ENCODE results near the gene ITPK1. TPM values are rescaled to one million over a fixed set of nuclear protein-coding genes. Genes with fewer than 3 reads are reported as not detected.
"Not testable (repeated sequence)": the region's sequence is repeated elsewhere in the genome, so short reads cannot be mapped to it uniquely, and the experiment has no call there.

ITPK1 gene
- 80.3 and 92.0 TPM in 2 replicates for total RNA-seq (2014; rRNA removed; shearing (Covaris generic))

DNA sequence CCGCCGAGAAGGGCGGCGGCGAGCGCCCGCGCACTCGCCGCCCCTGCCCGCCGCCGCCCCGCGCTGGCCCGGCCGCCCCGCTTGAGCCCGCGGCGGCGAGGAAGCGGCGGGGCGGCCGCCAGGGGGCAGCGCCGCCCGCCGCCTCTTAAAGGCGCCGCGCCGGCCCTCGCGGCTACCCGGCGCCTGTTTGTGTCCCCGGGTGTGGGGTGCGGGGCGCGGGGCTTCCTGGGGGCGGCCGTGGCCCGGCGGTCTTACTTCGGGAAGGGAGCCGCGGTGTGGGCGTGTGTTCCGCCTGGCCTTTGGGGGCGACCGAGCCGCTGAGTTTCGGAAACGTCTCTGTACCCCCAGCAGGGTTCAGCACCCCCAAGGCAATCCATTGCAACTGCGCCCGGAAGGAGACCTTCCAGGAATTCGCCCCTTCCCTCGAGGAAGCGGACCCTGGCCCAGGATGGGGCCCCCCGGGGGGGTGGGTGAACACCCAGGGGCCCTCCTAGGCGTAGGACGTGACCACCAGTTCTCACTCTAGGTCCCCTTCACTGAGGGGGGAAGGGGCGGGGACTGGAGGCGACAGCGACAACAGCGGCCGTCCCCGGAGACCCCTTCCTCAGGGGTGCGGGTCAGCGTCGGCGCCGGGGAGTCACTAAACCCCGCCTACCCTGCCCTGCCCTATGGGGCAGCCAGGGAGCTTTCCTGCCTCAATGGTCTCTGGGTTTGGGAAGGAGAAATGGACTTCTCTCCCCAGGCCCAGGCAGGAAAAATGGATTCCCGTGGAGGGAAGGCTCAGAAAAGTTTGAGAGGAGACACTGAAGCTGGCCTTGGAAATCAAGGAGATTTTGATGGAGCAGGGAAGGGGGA lies at the start of gene ITPK1:
TSS of gene ITPK1 (minus strand) at position 105 of the 855 bp plus-strand sequence. CDS start 762 bp downstream, outside the sequence.
- DNase-seq (ENCODE audit: low spot score), result peak; percentile 36

DNA sequence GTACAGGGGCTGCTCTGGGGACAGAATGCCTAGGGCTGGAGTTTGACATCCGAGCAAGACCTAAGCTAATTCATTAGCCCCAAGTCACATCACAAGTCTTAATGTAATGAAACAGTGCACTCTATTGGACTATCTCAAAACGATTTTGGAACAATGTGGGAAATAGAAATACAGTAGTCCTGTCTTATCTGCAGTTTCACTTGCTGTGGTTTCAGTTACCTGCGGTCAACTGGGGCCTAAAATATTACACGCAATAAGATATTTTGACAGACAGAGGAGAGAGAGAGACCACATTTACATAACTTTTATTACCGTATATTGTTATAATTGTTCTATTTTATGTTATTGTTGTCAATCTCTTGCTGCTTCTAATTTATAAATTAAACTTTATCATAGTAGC lies 47.8 kb upstream of the ITPK1 start:
- DNase-seq (ENCODE audit: low spot score), result peak; percentile 4

DNA sequence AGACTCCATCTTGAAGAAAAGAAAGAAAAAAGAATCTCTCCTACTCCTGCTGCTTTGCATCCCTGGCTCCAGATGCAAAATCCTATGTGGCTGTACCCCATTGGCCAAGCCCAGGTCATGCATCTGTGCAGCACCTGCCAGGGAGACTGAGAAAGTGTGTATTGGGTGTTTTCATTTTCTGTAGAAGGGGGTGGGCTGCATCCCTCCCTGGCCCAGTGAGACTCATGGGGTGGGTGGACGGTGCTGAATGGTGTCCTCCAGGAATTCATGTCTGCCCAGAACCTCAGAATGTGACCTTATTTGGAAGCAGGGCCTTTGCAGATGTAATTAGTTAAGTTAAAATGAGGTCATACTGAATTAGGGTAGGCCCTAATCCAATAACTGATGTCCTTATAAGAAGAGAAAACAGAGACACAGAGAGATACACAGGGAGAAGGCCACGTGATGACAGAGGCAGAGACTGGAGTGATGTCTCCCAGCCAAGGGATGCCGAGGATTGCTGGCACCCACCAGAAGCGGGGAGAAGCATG lies 45.8 kb upstream of the ITPK1 start:
- no peak for DNase-seq (ENCODE audit: low spot score)

DNA sequence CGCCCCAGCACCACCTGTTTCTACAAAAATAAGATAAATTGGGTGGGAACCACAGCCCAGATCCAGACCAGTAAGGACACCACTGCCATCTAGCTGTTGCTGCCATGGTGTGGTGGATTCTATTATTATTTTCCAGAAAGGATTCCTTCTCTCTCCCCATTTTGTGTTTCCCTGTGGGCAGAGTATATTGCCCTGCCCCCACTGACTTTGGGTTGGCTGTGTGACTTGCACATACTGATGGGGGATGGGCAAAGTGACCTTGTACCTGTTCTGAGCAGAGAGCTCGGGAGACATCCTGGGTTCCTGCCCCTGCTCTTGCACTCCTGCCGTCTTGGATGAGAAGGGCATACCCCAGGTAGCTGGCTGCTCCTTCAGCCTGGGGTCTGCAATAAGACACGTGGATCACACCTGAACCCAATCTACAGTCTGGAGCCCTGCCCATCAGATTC lies 44.7 kb upstream of the ITPK1 start:
- peak; percentile 3 for DNase-seq (ENCODE audit: low spot score)

DNA sequence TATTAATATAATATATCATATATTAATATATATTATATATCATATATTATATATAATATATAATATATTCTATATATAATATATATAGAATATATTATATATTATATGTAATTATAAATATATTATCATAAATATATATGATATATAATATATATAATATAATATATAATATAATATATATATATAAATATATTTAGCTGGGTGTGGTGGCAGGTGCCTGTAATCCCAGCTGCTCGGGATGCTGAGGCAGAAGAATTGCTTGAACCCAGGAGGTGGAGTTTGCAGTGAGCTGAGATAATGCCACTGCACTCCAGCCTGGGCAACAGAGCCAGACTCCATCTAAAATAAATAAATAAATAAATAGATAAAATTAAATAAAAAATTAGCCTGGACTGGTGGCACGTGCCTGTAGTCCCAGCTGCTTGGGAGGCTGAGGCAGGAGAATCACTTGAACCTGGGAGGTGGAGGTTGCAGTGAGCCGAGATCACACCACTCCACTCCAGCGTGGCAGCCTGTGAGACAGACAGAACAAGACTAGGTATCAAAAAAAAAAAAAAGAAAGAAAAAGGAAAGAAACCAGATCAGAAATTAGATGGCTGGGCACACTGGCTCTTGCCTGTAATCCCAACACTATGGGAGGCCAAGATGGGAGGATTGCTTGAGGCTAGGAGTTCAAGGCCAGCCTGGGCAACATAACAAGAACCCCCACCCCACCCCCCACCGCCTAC lies 44.1 kb upstream of the ITPK1 start:
- DNase-seq (ENCODE audit: low spot score), result not testable (repeated sequence)

DNA sequence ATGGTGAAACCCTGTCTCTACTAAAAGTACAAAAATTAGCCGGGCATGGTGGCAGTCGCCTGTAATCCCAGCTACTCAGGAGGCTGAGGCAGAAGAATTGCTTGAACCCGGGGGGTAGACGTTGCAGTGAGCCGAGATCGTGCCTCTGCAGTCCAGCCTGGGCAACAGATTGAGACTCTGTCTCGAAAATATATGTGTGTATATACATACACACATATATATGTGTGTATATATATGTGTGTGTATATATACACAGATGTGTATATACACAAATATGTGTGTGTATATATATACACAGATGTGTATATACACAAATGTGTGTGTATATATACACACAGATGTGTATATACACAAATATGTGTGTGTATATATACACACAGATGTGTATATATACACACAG lies 42.6 kb upstream of the ITPK1 start:
- not testable (repeated sequence) for DNase-seq (ENCODE audit: low spot score)

DNA sequence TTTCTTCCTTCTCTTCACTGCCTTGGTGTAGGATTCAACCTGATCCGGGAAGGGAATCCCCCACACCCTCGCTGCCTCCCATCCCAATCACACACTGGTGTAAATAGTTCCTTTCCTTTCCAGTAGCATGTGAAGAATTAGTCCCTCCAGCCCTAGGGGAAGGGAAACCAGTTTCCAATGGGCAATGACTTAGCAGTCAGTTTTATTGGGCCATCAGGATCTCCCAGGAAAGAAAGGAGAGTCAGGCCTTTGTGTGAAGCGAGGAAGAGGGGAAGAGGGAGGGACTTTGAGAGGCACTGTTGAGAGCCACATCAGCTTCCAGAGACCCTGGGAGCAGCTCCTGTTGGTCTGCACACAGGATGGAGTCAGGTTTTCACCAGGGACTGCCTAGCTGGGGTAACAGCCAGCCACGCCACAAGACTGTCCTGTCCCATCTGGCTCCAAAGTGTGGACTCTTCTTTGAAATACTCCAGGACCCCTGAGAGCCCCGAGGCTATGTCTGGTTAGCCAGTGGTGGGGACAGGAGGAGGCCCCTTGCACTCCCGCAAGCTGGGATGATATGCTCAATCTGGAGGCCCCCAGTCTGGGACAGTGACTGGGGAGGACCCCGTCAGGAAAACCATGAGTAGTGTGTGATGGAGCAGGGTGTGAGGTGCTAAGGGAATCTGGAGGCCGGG lies 41.1 kb upstream of the ITPK1 start:
- DNase-seq (ENCODE audit: low spot score), result no peak

DNA sequence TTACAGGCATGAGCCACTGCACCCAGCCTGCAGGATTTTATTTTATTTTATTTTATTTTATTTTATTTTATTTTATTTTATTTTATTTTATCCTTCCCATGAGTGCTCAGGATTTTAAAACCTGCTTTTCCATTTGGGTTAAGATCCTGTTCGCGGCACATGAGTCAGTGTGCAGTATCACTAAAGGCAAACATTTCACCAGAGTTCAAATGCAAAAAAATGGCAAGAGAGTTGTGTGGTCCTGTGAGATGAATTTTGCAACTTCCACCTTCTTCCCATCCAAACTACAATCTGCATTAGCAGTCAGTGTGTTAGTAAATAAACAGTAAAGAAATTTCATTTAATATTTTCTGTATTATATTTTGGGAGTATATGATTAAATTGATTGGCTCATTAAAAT lies 39.9 kb upstream of the ITPK1 start:
- no peak for DNase-seq (ENCODE audit: low spot score)

DNA sequence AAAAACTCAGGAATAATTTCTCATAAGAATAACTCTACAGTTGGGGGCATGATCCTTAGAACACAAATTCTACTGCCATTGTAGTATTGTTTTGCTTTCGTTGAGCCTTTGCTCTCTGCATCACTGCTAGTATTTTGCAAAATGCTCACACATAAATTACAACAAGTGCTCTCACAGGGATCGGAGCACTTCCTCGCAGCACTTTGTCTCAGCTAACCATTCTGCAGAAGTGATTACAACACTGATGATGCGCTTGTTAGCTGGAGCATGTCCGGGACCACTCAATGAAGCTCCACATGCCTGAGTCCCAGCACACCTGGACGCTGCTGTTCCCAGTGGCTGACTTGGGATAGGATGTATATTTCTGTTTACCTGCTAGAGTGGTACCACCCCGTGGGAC lies 37.4 kb upstream of the ITPK1 start:
- no peak for DNase-seq (ENCODE audit: low spot score)

DNA sequence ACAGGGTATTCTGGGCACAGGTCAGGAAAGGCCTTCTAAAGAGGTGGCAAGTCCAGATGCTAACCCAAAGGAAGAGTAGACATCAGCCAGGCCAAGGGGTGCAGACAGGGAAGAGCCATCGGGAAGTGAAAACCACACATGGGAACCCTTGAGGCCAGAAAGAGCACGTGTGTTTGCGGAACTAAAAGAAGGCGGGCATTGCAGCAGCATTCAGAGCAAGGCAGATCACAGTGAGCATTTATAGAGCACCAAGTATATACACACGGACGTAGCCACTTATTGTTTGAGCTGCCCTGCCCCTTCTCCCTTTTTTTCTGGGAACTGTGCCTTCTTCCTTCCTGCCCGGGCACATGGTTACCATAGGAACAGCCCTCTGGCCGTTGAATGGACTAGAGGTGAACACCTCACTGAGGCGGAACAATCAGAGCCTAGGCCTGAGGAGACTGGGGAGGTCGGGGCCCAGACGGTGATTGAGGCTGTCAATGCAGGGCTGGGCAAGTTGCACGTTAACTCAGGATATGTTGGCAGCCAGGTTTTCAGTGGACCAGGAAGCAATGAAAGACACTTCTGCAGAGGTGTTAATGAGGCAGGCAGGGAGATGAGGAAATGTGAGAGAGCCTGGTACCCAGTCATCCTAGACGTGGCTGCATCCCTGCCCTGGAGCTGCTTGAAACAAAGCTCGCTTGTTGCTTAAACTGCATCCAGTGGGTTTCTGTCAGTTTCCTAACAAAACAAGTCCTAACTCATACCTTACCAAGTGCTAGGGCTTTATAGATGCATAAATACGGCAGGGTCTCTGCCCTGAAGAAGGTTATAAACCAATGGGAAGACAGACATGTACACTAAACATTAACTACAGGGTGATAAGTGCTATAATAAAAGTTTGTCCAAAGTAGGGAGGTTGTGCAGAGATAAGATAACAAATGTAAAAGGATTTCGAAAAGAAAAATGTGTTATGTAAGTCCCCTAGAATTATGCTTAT lies 34.8 kb upstream of the ITPK1 start:
- no peak for DNase-seq (ENCODE audit: low spot score)

DNA sequence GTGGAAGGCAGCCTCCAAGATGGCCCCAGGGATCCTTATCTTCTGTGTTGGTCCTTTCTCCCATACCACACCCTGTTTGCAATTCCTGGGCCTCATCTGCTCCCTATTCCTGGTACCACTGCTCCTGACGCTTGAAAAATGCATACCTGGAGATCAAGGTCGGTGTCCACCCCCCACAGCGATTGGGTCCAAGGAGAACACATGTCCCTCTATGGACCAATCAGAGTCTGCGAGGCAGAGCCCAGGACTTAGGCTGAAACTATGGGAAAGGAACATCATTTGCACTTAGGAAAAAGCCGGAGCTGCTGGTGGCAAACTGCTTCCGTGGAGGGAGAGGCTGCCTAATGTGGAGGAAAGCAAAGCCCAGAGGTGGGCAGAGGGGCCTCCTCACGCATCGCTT lies 33.3 kb upstream of the ITPK1 start:
- DNase-seq (ENCODE audit: low spot score), result no peak

DNA sequence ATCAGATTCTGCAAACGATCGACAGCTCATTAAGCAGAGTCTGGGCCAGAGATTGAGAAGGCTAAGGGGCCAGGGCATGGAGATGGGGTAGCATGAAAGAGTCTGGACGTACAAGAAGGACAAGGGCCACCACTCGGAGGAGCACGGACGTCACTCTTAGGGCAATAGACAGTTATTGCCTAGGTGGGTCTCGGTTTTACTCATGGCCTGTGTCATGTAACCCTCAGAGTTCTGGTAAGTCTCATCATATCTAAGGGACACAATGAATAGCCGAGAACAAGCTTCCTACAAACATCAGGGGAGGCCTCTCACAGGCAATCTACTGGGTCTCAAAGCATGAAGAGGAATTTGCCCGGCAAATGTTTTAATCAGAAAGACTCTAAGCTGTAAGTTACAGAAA lies 30.4 kb upstream of the ITPK1 start:
- DNase-seq (ENCODE audit: low spot score), result no peak

DNA sequence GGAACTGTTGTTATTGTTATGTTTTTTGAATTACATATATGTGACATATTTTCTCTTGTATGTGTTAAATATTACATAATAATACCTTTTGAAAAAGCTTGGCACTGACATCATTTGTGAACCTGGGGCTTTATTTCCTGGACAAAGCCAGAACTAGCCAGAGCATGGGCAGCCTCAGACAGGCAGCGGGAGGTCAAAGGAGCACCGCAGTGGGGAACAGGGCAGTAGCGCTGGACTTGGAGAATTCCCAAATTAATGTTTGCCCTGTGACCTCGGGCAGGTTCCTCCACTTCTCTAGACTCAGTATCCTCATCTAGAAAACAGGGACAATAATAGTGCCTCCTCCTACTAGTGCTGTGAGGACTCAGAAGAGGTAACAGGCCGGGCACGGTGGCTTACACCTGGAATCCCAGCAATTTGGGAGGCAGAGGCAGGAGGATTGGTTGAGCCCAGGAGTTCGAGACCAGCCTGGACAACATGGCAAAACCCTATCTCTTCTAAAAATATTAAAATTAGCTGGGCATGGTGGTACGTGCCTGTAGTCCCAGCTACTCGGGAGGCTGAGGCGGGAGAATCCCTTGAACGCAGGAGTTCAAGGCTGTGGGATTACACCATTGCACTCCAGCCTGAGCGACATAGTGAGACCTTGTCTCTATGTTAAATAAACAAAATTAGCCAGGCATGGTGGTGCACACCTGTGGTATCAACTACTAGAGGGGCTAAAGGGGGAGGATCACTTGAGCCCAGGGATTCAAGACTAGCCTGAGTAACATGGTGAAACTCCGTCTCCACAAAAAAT lies 27.3 kb upstream of the ITPK1 start:
- no peak for DNase-seq (ENCODE audit: low spot score)

DNA sequence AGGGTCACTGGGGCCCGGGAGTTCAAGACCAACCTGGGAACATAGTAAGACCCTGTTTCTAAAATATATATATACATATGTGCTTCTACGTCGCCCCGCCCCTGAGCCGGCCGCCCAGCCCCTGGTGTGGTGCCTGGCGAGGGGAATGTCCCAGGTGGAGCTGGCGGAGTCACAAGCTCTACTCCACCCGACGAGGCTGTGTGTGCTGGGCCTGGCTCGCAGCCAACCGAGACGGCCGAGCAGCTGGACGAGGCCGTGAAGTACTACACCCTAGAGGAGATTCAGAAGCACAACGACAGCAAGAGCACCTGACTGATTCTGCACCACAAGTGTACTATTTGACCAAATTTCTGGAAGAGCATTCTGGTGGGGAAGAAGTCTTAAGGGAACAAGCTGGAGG lies 22.1 kb upstream of the ITPK1 start:
- peak; percentile 82 for DNase-seq (ENCODE audit: low spot score)

DNA sequence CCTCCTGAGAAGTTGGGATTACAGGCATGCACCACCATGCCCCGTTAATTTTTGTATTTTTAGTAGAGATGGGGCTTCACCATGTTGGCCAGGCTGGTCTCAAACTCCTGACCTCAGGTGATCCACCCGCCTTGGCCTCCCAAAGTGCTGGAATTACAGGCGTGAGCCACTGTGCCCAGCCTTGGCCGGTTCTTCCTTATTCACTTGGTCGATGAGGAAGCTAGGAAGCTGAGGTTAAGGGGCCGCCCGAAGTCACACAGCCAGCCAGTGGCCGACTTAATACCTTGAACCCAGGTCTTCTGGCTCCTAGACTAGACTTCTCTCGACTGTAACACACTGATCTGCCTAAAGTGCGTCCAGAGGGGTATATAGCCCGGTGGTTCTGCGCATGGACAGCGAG lies 20.8 kb upstream of the ITPK1 start:
- DNase-seq (ENCODE audit: low spot score), result not testable (repeated sequence)

DNA sequence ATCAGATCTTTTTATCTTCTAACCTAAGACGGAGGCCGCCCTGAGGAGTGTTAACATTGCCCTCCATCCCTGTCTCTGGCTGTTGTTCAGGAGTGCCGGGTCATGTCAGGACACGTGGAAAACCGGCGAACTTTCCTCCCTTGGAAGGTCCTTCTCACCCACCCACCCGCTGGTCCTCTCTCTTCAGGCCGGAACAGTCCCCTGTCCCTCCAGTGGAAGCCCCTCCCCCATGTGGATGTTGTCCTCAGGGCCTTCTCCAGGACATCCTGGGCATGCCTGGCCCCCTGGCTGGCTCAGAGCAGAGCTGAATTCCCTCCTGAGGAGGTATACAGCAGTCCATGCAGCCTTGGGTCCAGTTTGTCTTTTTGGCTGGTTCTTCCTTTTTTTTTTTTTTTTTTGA lies 20.3 kb upstream of the ITPK1 start:
- DNase-seq (ENCODE audit: low spot score), result no peak

DNA sequence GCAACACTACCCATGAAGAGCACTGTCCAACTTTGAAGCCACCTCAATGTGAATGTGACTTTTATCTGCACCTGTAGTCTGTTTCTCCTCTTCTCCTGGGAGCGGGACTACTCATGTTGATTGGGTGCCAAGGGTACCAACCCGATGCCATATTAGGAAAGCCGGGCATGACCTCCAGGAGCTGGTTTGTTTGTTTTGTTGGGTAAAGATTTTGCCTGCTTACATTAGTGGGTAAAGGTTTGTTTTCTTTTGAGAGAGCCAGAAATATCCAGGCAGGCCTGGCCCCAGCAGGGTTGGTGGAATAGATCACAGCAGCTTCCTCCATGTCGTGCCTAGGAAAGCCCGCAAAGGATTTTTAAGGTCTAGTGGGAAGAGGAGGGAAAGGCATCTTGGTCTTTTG lies 19.7 kb upstream of the ITPK1 start:
- DNase-seq (ENCODE audit: low spot score), result peak; percentile 9

DNA sequence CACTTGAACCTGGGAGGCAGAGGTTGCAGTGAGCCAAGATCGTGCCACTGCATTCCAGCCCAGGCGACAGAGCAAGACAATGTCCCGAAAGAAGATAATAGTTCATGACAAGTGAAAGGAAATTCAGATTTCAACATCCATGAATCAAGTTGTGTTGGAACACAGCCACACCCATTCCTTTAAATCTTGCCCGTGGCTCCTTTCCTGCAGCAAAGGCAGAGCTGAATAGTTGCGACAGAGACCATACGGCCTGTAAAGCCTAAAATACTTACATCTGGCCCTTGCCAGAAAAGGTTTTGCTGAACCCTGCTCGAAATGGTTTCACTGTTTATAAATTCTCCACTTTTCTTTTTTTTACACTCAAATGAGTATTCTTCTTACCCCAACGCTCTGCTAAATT lies 17.7 kb upstream of the ITPK1 start:
- DNase-seq (ENCODE audit: low spot score), result no peak

DNA sequence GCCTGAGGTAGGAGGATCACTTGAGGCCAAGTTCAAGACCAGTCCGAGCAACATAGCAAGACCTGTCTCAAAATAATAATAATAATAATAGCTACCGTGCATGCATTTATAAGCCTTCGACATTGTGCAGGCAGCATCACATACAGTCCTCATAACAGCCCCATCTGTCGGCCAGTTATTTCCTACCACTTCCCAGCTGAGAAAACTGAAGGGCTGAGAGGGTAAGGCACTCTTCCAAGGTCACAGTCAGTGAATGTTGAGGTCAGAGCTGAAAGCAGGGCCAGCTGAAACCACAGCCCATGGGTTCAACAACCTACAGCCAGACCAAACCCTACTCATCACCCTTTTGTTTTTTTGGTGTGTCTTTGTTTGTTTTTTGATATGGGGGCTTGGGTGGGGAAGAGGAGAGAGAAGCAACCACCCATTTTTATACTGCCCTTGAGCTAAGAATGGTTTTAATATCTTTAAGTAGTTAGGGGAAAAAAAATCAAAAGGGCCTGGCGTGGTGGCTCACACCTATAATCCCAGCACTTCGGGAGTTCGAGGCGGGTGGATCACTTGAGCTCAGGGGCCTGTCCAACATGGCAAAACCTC lies 16.8 kb upstream of the ITPK1 start:
- peak; percentile 35 for DNase-seq (ENCODE audit: low spot score)
